SK-N-SH treated with all-trans-retinoic acid at 6 μM for 48 hours (cell line): Measurements from ENCODE around the gene ZNF410.

Experiments used
- ATAC-seq: fragments of 200-7000 bp; cut with Tn5 transposase; 3 replicates; pipeline ENCODE4 v1.9.1; 2020; ENCODE audit warnings: mild to moderate bottlenecking, moderate library complexity
- ARNTL ChIP-seq: fragments of 450-650 bp; formaldehyde crosslinking; IDR thresholded peaks from 2 replicates; pipeline ENCODE4 v1.5.0; 2020; ENCODE audit warnings: low read depth, mild to moderate bottlenecking, moderate library complexity, borderline replicate concordance
- BACH2 ChIP-seq: fragments of 250-450 bp; sonication (Bioruptor Pico); IDR thresholded peaks from 2 replicates; pipeline ENCODE4 v1.9.0; 2021; ENCODE audit warnings: mild to moderate bottlenecking, borderline replicate concordance
- CSDC2 ChIP-seq: fragments of 250-450 bp; sonication (Bioruptor Pico); IDR thresholded peaks from 2 replicates; pipeline ENCODE4 v1.5.0; 2020; ENCODE audit warnings: mild to moderate bottlenecking, moderate library complexity
- ESRRG ChIP-seq: fragments of 250-450 bp; sonication (Bioruptor Pico); IDR thresholded peaks from 2 replicates; pipeline ENCODE4 v1.6.1; 2021; ENCODE audit warnings: mild to moderate bottlenecking
- GLIS3 ChIP-seq: fragments of 250-450 bp; sonication (Bioruptor Pico); IDR thresholded peaks from 2 replicates; pipeline ENCODE4 v1.5.0; 2020; ENCODE audit warnings: mild to moderate bottlenecking, moderate library complexity
- ISL1 ChIP-seq: fragments of 250-450 bp; sonication (Bioruptor Pico); IDR thresholded peaks from 2 replicates; pipeline ENCODE4 v2.1.2; 2022; ENCODE audit warnings: mild to moderate bottlenecking, moderate library complexity
- OSR1 ChIP-seq: fragments of 250-450 bp; sonication (Bioruptor Pico); IDR thresholded peaks from 2 replicates; pipeline ENCODE4 v1.8.0; 2022; ENCODE audit warnings: moderate library complexity, mild to moderate bottlenecking, inconsistent platforms
- PPARA ChIP-seq: fragments of 250-450 bp; sonication (Bioruptor Pico); IDR thresholded peaks from 2 replicates; pipeline ENCODE4 v1.5.0; 2020; ENCODE audit warnings: mild to moderate bottlenecking, borderline replicate concordance
- SNAI2 ChIP-seq: fragments of 250-450 bp; sonication (Bioruptor Pico); IDR thresholded peaks from 2 replicates; pipeline ENCODE4 v1.5.0; 2020; ENCODE audit warnings: mild to moderate bottlenecking, moderate library complexity
- TCF4 ChIP-seq: fragments of 250-450 bp; sonication (Bioruptor Pico); IDR thresholded peaks from 2 replicates; pipeline ENCODE4 v1.8.0; 2021; ENCODE audit warnings: mild to moderate bottlenecking, moderate library complexity, borderline replicate concordance
- TOX ChIP-seq: fragments of 250-450 bp; sonication (Bioruptor Pico); IDR thresholded peaks from 2 replicates; pipeline ENCODE4 v1.8.0; 2021; ENCODE audit warnings: mild to moderate bottlenecking, moderate library complexity, borderline replicate concordance
- ZC3H10 ChIP-seq: fragments of 250-450 bp; sonication (Bioruptor Pico); IDR thresholded peaks from 2 replicates; pipeline ENCODE4 v1.5.1; 2021; ENCODE audit warnings: mild to moderate bottlenecking, moderate library complexity
- ZFP3 ChIP-seq: fragments of 250-450 bp; sonication (Bioruptor Pico); IDR thresholded peaks from 2 replicates; pipeline ENCODE4 v1.5.0; 2020; ENCODE audit warnings: mild to moderate bottlenecking, moderate library complexity
- ZFP30 ChIP-seq: fragments of 450-650 bp; formaldehyde crosslinking; IDR thresholded peaks from 2 replicates; pipeline ENCODE4 v1.5.0; 2022; ENCODE audit warnings: mild to moderate bottlenecking, moderate library complexity
- ZNF565 ChIP-seq: fragments of 450-650 bp; formaldehyde crosslinking; conservative IDR thresholded peaks from 2 replicates; pipeline ENCODE4 v1.5.0; 2020; ENCODE audit warnings: low read depth, mild to moderate bottlenecking, moderate library complexity
- ZNF70 ChIP-seq: fragments of 450-650 bp; formaldehyde crosslinking; IDR thresholded peaks from 2 replicates; pipeline ENCODE4 v1.5.0; 2020; ENCODE audit warnings: mild to moderate bottlenecking, moderate library complexity
- ZNF8 ChIP-seq: fragments of 450-650 bp; formaldehyde crosslinking; IDR thresholded peaks from 2 replicates; pipeline ENCODE4 v1.5.0; 2020; ENCODE audit warnings: mild to moderate bottlenecking, moderate library complexity
- TF ChIP-seq, protein P1 (sequence below): fragments of 250-450 bp; sonication (Bioruptor Pico); IDR thresholded peaks from 2 replicates; pipeline ENCODE4 v1.5.1; 2021; ENCODE audit warnings: mild to moderate bottlenecking, moderate library complexity
- TF ChIP-seq, protein P2 (sequence below): fragments of 250-450 bp; sonication (Bioruptor Pico); IDR thresholded peaks from 2 replicates; pipeline ENCODE4 v1.5.1; 2020; ENCODE audit warnings: low read depth, mild to moderate bottlenecking, moderate library complexity
- TF ChIP-seq, protein P3 (sequence below): fragments of 250-450 bp; sonication (Bioruptor Pico); IDR thresholded peaks from 2 replicates; pipeline ENCODE4 v1.8.0; 2021; ENCODE audit warnings: low read depth, mild to moderate bottlenecking, moderate library complexity, borderline replicate concordance
- TF ChIP-seq, protein P4 (sequence below): fragments of 250-450 bp; sonication (Bioruptor Pico); IDR thresholded peaks from 2 replicates; pipeline ENCODE4 v1.5.0; 2020; ENCODE audit warnings: mild to moderate bottlenecking, moderate library complexity

The ZNF410 gene

DNA sequence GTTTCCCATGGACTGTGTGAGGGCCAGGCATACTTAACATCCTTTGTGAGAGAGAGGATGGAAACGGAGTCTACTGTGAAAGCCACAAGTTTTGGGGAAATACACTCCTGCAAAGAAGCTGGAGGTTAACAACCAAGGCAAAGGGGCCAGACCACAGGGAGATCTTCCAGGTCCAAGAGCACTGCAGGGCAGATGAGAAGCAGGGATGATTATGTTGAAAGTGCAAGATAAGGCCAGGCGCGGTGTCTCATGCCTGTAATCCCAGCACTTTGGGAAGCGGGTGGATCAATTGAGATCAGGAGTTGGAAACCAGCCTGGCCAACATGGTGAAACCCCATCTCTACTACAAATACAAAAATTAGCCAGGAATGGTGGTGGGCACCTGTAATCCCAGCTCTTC lies 78.6 kb downstream of the ZNF410 start:
- no peak for ATAC-seq
- TF ChIP-seq, protein P1, sequence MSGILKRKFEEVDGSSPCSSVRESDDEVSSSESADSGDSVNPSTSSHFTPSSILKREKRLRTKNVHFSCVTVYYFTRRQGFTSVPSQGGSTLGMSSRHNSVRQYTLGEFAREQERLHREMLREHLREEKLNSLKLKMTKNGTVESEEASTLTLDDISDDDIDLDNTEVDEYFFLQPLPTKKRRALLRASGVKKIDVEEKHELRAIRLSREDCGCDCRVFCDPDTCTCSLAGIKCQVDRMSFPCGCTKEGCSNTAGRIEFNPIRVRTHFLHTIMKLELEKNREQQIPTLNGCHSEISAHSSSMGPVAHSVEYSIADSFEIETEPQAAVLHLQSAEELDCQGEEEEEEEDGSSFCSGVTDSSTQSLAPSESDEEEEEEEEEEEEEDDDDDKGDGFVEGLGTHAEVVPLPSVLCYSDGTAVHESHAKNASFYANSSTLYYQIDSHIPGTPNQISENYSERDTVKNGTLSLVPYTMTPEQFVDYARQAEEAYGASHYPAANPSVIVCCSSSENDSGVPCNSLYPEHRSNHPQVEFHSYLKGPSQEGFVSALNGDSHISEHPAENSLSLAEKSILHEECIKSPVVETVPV = no peak
- TF ChIP-seq ZFP3 (CRISPR knock-in tag) = no peak
- TF ChIP-seq ISL1 = no peak
- TF ChIP-seq SNAI2 (CRISPR knock-in tag) = no peak
- TF ChIP-seq ZNF565 (CRISPR knock-in tag) = no peak
- TF ChIP-seq, protein P2, sequence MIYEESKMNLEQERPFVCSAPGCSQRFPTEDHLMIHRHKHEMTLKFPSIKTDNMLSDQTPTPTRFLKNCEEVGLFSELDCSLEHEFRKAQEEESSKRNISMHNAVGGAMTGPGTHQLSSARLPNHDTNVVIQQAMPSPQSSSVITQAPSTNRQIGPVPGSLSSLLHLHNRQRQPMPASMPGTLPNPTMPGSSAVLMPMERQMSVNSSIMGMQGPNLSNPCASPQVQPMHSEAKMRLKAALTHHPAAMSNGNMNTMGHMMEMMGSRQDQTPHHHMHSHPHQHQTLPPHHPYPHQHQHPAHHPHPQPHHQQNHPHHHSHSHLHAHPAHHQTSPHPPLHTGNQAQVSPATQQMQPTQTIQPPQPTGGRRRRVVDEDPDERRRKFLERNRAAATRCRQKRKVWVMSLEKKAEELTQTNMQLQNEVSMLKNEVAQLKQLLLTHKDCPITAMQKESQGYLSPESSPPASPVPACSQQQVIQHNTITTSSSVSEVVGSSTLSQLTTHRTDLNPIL = no peak
- TF ChIP-seq, protein P3, sequence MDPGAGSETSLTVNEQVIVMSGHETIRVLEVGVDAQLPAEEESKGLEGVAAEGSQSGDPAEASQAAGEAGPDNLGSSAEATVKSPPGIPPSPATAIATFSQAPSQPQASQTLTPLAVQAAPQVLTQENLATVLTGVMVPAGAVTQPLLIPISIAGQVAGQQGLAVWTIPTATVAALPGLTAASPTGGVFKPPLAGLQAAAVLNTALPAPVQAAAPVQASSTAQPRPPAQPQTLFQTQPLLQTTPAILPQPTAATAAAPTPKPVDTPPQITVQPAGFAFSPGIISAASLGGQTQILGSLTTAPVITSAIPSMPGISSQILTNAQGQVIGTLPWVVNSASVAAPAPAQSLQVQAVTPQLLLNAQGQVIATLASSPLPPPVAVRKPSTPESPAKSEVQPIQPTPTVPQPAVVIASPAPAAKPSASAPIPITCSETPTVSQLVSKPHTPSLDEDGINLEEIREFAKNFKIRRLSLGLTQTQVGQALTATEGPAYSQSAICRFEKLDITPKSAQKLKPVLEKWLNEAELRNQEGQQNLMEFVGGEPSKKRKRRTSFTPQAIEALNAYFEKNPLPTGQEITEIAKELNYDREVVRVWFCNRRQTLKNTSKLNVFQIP (CRISPR knock-in tag) = no peak
- TF ChIP-seq ZFP30 (CRISPR knock-in tag) = no peak
- TF ChIP-seq CSDC2 = no peak
- no peak for TF ChIP-seq ZC3H10 (CRISPR knock-in tag)
- no peak for TF ChIP-seq GLIS3 (CRISPR knock-in tag)
- TF ChIP-seq ZNF8 (CRISPR knock-in tag) = no peak
- no peak for TF ChIP-seq OSR1 (CRISPR knock-in tag)
- TF ChIP-seq ESRRG (CRISPR knock-in tag) = no peak
- TF ChIP-seq, protein P4, sequence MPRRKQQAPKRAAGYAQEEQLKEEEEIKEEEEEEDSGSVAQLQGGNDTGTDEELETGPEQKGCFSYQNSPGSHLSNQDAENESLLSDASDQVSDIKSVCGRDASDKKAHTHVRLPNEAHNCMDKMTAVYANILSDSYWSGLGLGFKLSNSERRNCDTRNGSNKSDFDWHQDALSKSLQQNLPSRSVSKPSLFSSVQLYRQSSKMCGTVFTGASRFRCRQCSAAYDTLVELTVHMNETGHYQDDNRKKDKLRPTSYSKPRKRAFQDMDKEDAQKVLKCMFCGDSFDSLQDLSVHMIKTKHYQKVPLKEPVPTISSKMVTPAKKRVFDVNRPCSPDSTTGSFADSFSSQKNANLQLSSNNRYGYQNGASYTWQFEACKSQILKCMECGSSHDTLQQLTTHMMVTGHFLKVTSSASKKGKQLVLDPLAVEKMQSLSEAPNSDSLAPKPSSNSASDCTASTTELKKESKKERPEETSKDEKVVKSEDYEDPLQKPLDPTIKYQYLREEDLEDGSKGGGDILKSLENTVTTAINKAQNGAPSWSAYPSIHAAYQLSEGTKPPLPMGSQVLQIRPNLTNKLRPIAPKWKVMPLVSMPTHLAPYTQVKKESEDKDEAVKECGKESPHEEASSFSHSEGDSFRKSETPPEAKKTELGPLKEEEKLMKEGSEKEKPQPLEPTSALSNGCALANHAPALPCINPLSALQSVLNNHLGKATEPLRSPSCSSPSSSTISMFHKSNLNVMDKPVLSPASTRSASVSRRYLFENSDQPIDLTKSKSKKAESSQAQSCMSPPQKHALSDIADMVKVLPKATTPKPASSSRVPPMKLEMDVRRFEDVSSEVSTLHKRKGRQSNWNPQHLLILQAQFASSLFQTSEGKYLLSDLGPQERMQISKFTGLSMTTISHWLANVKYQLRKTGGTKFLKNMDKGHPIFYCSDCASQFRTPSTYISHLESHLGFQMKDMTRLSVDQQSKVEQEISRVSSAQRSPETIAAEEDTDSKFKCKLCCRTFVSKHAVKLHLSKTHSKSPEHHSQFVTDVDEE = no peak
- no peak for TF ChIP-seq ARNTL (CRISPR knock-in tag)
- TF ChIP-seq TCF4 (CRISPR knock-in tag) = no peak
- TF ChIP-seq TOX (CRISPR knock-in tag) = no peak
- no peak for TF ChIP-seq BACH2

DNA sequence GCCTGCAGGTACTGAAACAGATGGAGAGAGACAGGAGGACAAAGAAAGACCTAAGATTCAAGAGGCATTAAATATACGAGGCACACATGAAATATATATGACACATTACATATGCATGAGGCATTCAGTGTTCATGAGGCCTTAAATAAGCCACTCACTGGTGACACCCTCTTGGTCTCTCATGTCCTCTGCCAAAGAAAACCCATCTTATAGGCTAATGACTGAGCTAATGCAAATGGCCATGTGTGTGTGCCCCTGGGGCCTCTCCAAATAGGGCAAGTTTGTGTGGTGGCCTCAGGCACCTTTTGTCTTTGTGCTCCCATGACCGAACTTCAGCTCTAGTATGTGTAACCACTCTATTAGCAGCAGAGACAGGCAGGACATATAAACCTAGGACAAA lies 82.2 kb downstream of the ZNF410 start:
- ATAC-seq = no peak
- no peak for TF ChIP-seq TOX (CRISPR knock-in tag)
- TF ChIP-seq PPARA (CRISPR knock-in tag) = no peak
- no peak for TF ChIP-seq TCF4 (CRISPR knock-in tag)
- TF ChIP-seq, protein P3 (CRISPR knock-in tag) = no peak
- TF ChIP-seq, protein P1 = no peak
- no peak for TF ChIP-seq ISL1
- TF ChIP-seq CSDC2 = no peak
- no peak for TF ChIP-seq GLIS3 (CRISPR knock-in tag)
- TF ChIP-seq, protein P2 = no peak
- TF ChIP-seq ZNF70 (CRISPR knock-in tag) = no peak
- no peak for TF ChIP-seq ZFP30 (CRISPR knock-in tag)
- TF ChIP-seq, all 23 proteins: peak for 0
